Stimulated activated CD4-positive, alpha-beta T cell treated with anti-CD3 and anti-CD28 coated beads, Interleukin-4, amount 100 ng/mL, for 48 hours (primary cell): ENCODE data around the gene KIF1A.

Source experiments
- DNase-seq, 2 donors: peaks; one replicate each; pipeline ENCODE4 v3.0.0-alpha.2; 2020; ENCODE audit warnings: low read depth in 2 of 2

Gene KIF1A

DNA sequence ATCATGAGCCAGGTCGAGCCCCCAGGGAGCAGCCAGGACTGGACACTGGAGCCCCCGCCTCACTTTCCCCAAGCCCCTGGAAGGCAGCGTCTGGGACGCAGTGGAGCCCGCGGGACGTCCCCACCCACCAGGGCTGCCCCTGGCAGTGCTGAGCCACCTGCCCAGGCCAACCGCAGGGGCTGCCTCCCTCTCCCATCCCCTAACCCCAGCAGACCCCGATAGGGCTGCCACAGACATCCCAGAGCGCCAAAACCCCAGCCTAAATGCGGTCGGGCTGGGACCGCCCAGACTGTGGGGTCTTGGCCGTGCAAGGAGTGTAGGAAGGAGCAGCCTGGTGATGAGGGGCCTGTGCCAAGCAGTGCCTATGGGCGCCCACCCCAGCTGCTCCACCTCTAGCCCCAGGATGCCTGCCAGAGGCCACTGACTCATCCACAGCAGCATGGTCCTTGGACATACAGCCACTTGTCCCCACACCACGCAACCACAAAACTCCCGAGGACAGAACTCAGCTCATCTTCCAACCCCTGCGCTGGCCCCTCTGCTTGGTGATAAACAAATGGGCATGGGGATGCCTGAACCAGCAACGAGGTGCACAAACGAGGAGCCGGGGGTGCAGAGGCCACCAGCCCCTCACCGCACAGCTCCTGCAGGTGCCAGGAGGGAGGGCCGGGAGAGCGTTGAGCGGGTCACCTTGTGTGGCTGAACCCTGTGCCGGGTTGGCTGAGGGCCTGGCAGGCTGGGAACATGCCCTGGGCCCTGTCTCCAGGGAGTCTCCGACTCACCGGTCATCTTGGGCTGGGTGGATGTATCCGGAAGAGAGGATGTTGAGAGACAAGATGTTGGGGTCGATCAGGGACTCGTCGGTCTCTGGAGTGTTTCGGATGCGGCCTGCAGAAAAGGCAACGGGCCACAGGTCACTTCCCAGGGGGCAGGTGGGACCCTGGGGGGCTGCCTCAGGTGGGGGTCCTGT lies 83.5 kb downstream of the KIF1A start:
- no peak for DNase-seq

DNA sequence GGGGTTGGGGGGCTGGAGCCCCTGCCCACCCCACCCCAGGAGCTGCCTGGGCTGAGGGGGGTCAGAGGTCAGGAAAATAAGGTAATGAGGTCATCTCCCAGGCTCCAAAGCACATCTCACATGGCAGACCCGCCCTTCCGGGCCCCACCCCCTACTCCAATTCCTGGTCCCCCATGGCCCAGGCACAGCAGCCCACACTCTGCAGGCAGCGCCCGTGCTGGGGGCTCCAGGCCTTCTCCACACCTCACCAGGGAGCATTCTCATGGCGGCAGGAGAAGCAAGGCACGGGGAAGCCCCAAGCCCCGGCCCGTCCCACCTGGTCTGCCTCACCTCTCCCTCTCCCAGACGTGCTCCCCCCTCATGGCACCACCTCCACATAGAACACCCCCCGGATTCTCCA lies 84.5 kb downstream of the KIF1A start:
- DNase-seq, result no peak

- DNase-seq, result no peak
Measured at GRCh38 chr2:240734756-240735155, 85.3 kb downstream of the KIF1A start.

DNA sequence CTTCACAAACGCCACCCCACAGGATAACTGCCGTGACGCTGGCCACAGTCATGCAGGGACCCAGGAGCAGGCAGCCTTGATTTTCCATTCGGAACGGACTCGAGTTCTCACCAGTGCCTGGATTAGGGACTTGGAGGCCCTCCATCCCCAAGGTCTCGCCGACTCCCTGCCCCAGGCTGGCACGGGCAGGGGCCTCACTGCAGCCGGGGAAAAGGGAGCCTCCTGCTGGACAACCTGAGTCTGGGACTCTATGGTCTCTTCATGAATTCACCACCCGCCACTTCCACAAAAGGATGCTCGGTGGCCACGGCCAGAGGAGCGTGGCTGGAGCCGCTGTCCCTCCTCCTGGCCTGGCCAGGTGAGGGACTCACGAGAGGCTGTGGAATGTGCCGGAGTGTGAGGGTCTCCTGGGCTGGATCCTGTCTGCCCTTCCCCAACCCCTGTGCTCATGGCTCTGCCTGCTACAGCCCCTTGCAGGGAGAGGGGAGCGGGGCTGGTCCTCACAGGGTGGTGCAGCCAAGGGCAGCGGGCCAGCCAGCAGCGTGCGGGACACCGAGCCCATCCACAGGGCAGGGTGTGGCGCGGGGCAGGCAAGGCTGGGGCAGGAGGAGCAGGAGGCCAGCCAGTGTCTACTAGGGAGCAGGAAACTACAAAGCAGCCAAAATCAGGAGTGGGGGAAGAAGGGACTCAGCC lies 86.1 kb downstream of the KIF1A start:
- no peak for DNase-seq

DNA sequence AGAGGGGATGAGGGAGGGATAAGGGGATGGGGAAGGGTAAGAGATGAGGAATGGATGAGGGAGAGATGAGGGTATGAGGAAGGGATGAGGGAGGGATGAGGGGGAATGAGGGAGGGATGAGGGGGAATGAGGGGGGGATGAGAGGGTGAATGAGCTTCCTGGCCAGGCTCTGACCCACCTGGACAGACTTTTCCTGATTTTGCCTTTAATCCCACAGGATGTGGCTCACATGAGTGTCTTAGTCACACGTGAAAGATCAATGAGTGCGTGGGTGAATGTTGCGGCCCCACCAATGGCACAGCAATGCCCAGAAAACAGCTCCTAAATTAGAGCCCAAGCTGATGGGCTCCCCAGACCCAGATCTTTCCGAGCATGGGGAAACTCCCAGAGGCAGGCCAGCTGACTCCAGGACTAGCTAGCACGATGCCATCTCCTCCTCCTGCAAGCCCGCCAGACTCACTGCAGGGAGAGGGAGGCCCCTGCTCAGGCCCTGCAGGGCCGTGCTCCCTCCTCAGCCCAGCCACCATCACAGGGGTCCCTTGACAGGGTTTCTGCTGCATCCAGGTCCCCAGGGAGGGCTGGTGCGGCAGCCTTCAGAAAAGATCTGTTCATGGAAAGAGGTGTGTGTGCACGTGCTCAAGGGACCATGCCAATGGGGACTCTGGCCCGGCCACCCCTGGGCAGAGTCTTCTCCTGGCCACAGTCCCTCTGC lies 87.0 kb downstream of the KIF1A start:
- DNase-seq, result no peak

- DNase-seq, result no peak
Measured at GRCh38 chr2:240732184-240732583, 87.8 kb downstream of the KIF1A start.

DNA sequence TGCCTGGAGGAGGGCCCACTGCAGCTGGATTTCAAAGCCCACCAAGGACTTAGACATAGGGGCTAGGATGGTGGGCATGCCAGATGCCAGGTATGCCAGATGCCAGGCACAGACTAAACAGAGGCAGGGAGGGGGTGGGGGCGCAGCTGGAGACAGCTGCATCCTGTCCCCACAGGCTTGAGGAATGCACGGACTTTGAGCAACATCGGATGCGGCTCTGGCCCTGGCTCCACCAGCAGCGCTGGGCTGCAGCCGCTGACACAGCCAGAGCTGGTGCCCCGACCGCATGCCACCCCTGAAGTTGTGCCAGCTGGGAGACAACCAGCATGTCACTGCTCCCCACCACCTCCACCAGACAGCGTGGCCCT lies 88.9 kb downstream of the KIF1A start:
- no peak for DNase-seq

GRCh38 chr2:240730501-240731177 lies 89.4 kb downstream of the KIF1A start:
- no peak for DNase-seq

DNA sequence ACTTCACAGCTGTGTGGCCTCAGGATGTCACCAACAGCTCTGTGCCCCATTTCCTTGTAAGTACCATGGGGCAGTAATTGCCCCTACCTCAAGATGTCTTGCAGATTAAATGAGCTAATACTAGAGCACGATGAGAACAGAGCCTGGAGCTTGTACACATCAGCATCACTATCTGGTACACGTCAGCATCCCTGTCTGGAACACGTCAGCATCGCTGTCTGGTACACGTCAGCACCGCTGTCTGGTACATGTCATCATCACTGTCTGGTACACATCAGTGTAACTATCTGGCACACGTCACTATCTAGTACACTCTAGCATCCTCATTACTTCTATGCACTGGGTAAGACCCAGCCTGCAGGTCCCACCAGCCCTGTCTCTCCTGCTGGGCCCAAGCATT lies 91.2 kb downstream of the KIF1A start:
- DNase-seq, result no peak

DNA sequence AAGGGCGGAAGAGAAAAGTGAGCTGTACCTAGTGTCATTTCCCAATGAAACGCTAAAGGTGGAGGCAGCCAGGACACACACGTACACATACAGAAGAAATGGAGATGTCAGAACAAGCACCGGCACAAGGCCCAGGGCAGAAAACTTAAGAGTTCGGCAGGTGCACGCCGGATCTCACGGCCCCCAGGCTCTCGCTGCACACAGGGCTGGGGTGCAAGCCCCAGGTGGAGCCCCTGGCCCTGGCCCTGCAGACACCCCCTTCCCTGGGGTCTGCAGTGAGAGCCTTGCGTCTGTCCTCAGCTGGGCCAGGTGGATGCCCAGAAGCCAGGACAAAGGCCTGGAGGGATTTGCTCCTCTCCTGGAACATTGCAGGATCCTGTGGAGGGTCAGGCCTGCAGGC lies 91.7 kb downstream of the KIF1A start:
- DNase-seq, result no peak

- DNase-seq, result no peak
Measured at GRCh38 chr2:240727913-240728312, 92.1 kb downstream of the KIF1A start.

DNA sequence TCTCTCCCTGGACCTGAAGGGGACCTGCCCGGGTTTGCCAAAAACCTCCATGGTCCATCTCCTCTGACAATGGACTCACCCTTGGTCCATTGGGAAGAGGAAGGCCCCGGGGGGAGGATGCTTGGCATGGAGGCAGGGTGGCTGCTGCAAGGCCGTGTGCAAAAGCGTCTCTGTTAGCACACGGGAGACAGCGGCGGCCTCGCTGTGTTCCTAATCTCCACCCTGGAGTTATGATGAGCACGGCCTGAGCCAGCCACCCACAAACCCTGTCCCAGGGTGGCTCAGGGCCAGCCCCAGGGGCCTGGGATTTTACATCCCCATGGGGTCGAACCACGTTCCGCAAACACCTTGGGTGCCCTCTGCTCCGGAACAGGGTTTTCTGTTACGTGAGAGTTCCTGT lies 92.6 kb downstream of the KIF1A start:
- DNase-seq, result no peak

GRCh38 chr2:240726876-240727275 lies 93.1 kb downstream of the KIF1A start:
- DNase-seq, result no peak

- DNase-seq, result no peak
Measured at GRCh38 chr2:240725671-240726070, 94.3 kb downstream of the KIF1A start.

GRCh38 chr2:240725266-240725665 lies 94.8 kb downstream of the KIF1A start:
- no peak for DNase-seq

DNA sequence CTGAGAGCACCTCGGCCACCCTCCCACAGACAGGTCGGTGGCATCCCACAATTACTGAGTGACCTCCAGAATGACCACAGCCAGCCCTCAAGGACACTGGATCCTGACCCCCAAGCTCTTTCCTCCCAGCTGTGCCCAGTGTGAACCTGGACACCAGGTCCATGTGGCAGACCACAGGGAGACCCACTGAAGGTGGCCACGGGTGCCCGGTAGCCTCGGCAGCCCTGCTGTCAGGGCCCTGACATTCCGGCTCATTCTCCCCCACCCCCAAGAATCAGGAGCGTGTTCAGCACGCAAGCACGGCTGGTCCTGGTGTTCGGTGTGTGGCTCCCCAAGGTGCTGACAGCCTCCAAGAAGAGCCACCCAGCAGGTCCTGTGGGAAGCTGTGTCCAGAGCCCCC lies 95.6 kb downstream of the KIF1A start:
- no peak for DNase-seq

GRCh38 chr2:240723851-240724250 lies 96.2 kb downstream of the KIF1A start:
- no peak for DNase-seq

DNA sequence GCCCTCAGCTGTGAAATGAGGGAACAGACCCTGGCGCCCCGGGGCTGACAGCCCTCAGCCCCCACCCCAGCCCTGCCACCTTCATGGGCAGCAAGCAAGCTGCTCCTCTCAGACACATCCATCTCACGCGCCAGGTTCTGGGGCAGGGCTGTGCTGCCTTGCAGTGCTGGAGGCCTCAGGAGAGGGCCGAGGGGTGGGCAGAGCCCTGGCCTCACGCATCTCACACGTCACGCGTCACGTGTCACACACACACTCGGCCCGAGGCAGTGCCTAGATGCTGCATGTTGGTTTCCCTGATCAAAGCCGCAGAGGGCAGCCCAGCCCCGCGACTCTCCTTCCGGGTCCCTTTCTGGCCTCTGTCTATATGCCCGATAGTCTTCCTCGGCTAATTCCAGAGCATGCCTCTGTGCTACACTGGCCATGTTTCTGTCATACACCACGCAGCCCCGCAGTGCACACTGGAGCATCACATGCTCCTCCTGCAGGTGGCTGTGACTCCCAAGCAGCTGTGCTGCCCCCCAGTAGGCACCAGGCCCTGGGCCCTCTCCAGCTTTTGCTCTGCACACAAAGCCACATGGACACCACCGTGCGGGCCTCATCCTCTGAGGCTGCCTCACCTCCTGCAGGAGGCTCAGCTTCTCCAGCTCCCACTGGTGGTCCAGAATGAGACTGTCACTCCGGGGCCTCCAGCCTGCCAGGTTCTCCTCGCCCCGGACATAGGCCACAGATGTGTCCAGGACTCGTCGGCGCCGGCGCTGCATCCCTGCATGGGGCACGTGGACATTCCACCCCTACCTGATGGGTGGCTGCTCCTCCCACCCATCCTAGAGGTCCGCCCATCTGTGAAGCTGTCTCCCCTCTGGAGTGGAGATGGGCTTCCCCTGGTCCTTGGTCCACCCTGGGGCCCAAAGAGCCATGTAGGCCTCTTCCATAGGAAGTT lies 97.0 kb downstream of the KIF1A start:
- no peak for DNase-seq

DNA sequence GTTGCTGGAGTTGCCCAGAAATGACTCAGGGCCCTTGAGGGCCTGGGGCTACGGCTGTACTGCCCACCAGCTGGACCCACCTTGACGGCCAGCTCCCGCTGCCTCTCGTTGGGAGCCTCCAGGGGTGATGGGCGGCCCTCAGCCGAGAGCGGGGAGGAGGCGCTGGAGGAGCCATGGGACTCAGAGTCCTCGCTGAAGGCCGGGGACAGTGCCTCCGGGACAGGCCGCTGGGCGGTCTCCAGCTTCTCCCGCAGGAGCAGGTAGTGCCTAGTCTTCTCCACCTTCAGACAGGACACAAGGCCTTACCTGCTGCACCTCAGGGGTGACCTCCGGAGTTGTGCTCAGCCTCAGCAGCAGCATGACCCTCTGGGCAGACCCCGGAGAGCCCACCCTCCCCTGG lies 97.6 kb downstream of the KIF1A start:
- DNase-seq, result no peak

GRCh38 chr2:240721596-240722180 lies 98.3 kb downstream of the KIF1A start:
- no peak for DNase-seq
